ENCODE measurements around the gene GMDS. TPM values are rescaled to one million over a fixed set of nuclear protein-coding genes. Genes with fewer than 3 reads are reported as not detected.

The GMDS gene
- total RNA-seq, 1 donor from 2014 or later: 7.8 TPM

DNA sequence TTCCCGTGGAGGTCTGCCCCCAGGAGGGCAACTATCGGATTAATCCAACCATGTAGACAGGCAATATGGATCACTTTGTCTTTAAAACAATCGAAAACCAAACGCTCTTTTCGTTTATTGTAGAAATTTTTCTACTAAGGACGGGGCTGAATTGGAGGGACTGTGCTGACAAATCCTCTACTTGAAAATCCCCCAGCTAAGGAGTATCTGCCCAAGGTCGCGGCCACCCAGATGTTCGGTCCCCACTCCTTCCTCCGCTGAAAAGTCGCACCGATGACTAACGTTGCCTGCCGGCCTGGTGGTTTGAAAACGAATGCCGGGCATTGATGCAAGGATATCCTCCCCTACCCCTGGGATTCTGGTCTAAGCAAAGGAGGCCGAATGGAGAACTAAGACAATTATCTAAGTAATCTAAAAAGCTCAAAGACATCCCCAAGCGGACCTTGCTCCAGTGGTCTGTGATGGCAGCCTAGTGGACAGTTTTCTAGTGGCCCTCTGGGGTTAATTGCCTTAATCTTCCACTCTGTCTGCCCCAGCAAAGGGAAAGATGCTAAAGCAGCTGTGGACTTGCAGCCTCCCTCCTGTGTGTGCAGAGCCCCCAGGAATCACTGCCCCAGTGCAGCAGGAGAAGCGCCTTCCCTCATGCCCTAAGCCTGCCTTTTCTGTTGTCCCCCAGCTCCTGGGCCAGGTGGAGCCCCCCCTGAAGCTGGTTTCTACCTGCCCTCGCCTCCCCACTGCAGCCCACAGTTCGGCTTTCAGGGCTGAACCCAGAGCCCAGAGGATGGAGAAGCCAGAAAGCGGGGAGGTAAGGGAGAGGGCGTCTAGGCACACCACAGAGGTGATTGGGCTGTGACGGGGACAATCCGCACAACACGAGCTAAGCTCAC is 639.3 kb downstream of the GMDS start:
- Histone ChIP-seq H3K27me3 (ENCODE audit: control insufficient read depth in 3 of 3, insufficient read depth in 3 of 3, low read length in 3 of 3) (peaks cover 78 to 82% (median 78%) of the 10 kb centered on the region in 3 donors), H3K9ac (ENCODE audit: low read depth in 1 of 3, low read length in 3 of 3) (no peak overlapping the region), H3K27ac (ENCODE audit: low read depth, low read length) (no peak overlapping the region), H3K9me3 (ENCODE audit: control insufficient read depth in 3 of 3, low read length in 3 of 3) (no peaks in the 10 kb centered on the region), H3K4me1 (ENCODE audit: control insufficient read depth in 3 of 3, insufficient read depth in 3 of 3, low read length in 3 of 3) (peaks cover 3 to 33% (median 19%) of the 10 kb centered on the region in 3 donors), H3K36me3 (ENCODE audit: control insufficient read depth in 3 of 3, insufficient read depth in 3 of 3, low read length in 3 of 3) (no peaks in the 10 kb centered on the region), H3K4me3 (ENCODE audit: low read length in 3 of 3) (no peak overlapping the region)

DNA sequence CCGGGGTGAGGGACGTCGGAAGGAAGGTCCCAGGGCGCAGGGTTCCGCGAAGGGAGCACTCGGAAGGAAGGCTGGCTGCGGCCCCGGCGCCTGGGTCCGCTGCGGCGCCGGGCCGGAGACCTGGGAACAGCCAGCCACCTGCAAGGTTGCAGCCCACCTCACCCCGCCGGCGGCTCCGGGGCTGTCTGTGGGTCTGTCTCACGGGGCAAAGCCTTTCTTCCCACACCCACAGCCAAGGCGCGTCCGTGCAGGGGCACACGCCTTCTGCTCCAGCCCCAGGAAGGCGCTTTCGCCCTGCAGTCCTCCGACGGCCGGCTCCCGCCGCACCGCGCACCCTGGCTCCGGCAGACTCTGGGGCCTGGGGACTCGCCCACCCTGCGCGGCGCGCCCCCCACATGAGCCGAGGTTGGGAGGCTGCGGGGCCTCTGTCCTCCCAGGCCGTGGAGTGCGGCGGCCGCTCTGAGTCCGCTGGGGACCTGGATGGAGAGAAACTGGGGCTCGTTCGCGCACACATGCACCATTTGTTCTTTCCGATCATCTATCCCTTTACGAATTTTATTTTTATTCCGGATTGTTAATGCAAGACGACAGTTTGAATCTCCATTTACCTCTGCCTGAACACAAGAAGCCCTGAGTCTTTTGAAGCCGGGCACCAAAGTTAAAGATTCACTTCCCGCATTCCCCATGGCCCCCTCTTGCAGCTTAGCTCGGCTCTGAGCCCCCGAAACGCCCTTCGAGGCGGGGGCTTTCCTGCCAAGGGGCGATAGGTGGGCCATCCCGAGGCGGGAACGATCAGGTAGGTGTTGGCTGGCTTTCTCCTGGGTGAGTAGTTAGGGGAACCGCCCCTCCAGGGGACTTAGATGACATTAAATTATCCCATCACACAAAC is 640.2 kb downstream of the GMDS start:
- peak overlapping the region in 2 of 3 donors; percentile 58 to 66 for H3K4me3 ChIP-seq (ENCODE audit: low read length in 3 of 3)
- no peak overlapping the region for H3K27ac ChIP-seq (ENCODE audit: low read depth, low read length)
- peak overlapping the region in 1 of 3 donors; percentile 32 for H3K9ac ChIP-seq (ENCODE audit: low read depth in 1 of 3, low read length in 3 of 3)
- no peaks in the 10 kb centered on the region for H3K36me3 ChIP-seq (ENCODE audit: control insufficient read depth in 3 of 3, insufficient read depth in 3 of 3, low read length in 3 of 3)
- no peaks in the 10 kb centered on the region for H3K9me3 ChIP-seq (ENCODE audit: control insufficient read depth in 3 of 3, low read length in 3 of 3)
- H3K4me1 ChIP-seq (ENCODE audit: control insufficient read depth in 3 of 3, insufficient read depth in 3 of 3, low read length in 3 of 3): peaks cover 3 to 30% (median 16%) of the 10 kb centered on the region in 3 donors
- H3K27me3 ChIP-seq (ENCODE audit: control insufficient read depth in 3 of 3, insufficient read depth in 3 of 3, low read length in 3 of 3): peaks cover 72 to 78% (median 77%) of the 10 kb centered on the region in 3 donors

DNA sequence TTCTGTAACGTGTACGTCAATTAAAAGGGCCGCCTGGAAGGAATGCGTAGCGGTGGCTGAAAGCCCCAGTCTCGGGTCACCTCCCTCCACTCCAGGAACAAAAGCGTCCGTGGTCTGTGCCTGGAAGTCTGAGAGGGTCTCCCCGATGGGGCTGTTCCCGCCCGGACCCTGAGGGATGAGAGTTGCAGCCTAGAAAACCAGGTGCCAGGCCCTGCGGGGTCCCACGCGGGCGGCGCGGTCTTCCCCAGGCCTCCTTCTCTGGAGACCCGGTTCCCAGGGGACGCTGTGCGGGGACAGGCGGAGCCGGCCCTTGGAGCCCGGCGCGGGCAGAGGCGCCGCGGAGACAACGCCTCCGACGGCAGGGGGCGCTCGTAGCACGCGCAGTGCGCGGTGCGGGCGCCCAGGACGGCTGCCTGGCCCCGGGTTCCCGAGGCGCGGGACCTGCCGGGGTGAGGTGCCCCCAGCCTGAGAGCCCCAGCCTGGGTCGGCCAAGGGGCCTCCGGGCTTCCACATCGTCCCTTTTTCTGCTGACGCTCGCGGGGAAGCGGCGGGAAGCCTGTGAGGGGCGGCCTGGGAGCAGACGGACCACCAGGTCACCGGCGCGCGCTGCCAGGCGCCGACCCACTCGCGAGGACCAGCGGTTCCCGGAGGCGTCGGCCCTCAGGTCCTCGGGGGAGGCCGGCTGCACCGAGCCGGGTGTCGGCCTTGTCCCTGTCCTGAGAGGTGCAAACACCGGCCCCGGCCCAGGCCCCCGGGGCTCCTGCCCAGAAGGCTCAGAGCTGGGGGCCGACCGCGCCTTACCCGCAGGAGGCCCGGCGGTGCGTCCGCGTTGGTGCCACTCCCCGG is 641.0 kb downstream of the GMDS start:
- Histone ChIP-seq H3K9ac (ENCODE audit: low read depth in 1 of 3, low read length in 3 of 3) (peak overlapping the region in 2 of 3 donors; percentile 32 to 54), H3K27me3 (ENCODE audit: control insufficient read depth in 3 of 3, insufficient read depth in 3 of 3, low read length in 3 of 3) (peaks cover 72 to 78% (median 77%) of the 10 kb centered on the region in 3 donors), H3K27ac (ENCODE audit: low read depth, low read length) (no peak overlapping the region), H3K4me1 (ENCODE audit: control insufficient read depth in 3 of 3, insufficient read depth in 3 of 3, low read length in 3 of 3) (peaks cover 3 to 30% (median 16%) of the 10 kb centered on the region in 3 donors), H3K4me3 (ENCODE audit: low read length in 3 of 3) (peak overlapping the region; percentile 38 to 66 (median 58)), H3K9me3 (ENCODE audit: control insufficient read depth in 3 of 3, low read length in 3 of 3) (no peaks in the 10 kb centered on the region), H3K36me3 (ENCODE audit: control insufficient read depth in 3 of 3, insufficient read depth in 3 of 3, low read length in 3 of 3) (no peaks in the 10 kb centered on the region)

DNA sequence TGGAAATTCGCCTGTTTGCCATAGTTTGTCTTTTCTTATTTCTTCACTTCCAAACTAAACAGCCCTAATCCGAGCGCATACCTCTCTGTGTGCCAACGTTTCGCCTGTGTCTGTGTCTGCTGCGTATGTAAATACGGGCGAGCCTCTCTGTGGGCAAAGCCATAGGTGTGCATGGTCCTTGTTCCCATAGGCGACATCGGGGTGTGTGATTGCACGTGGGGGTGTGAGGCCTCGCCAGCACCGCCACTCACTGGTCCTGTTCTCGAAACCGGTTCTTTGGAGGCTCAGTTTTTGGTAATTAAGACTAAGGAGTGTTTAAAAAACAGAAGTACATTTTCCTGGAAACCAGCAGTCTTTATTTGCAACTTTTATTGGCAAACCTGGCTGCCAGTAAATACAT is 641.7 kb downstream of the GMDS start:
- H3K9ac ChIP-seq (ENCODE audit: low read depth in 1 of 3, low read length in 3 of 3): peak overlapping the region in 1 of 3 donors; percentile 54
- H3K9me3 ChIP-seq (ENCODE audit: control insufficient read depth in 3 of 3, low read length in 3 of 3): no peaks in the 10 kb centered on the region
- no peak overlapping the region for H3K4me3 ChIP-seq (ENCODE audit: low read length in 3 of 3)
- H3K27ac ChIP-seq (ENCODE audit: low read depth, low read length): no peak overlapping the region
- H3K36me3 ChIP-seq (ENCODE audit: control insufficient read depth in 3 of 3, insufficient read depth in 3 of 3, low read length in 3 of 3): no peaks in the 10 kb centered on the region
- H3K4me1 ChIP-seq (ENCODE audit: control insufficient read depth in 3 of 3, insufficient read depth in 3 of 3, low read length in 3 of 3): peaks cover 3 to 30% (median 15%) of the 10 kb centered on the region in 3 donors
- peaks cover 68 to 73% (median 71%) of the 10 kb centered on the region in 3 donors for H3K27me3 ChIP-seq (ENCODE audit: control insufficient read depth in 3 of 3, insufficient read depth in 3 of 3, low read length in 3 of 3)

DNA sequence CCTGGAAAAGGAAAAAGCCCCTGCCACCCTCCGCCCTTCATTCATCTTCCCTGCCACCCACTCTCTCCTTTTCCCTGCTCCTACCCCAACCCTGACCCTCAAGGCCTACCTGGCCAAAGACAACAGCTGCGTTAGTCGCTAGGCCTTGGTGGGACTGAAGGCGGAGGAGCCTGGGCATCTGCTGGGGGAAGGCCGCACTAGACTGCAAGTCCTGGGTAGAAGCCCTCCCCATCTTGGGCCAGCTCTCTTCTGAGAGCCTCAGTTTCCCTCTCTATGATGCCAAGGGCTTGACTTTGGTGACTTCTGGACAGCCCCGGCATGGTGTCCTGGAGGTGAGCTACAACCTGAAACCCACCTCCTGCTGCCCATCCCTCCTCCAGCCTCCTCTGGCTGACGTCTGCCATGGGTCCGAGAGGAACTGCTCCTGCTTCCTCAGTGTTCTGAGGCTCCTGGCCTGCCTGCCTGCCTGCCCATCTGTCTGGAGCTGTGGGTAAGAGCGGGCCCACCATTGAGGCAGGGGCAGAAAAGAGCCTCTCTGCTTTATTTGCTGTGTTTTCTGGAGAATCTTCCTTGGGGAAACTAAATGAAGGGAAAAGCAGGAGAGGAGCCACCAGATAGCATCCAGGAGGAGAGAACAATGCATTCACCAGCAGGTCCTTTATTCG is 643.2 kb downstream of the GMDS start:
- peaks cover 3 to 17% (median 9%) of the 10 kb centered on the region in 3 donors for H3K4me1 ChIP-seq (ENCODE audit: control insufficient read depth in 3 of 3, insufficient read depth in 3 of 3, low read length in 3 of 3)
- no peaks in the 10 kb centered on the region for H3K9me3 ChIP-seq (ENCODE audit: control insufficient read depth in 3 of 3, low read length in 3 of 3)
- H3K27me3 ChIP-seq (ENCODE audit: control insufficient read depth in 3 of 3, insufficient read depth in 3 of 3, low read length in 3 of 3): peaks cover 52 to 58% (median 57%) of the 10 kb centered on the region in 3 donors
- H3K27ac ChIP-seq (ENCODE audit: low read depth, low read length): no peak overlapping the region
- no peaks in the 10 kb centered on the region for H3K36me3 ChIP-seq (ENCODE audit: control insufficient read depth in 3 of 3, insufficient read depth in 3 of 3, low read length in 3 of 3)
- H3K9ac ChIP-seq (ENCODE audit: low read depth in 1 of 3, low read length in 3 of 3): no peak overlapping the region
- H3K4me3 ChIP-seq (ENCODE audit: low read length in 3 of 3): no peak overlapping the region

DNA sequence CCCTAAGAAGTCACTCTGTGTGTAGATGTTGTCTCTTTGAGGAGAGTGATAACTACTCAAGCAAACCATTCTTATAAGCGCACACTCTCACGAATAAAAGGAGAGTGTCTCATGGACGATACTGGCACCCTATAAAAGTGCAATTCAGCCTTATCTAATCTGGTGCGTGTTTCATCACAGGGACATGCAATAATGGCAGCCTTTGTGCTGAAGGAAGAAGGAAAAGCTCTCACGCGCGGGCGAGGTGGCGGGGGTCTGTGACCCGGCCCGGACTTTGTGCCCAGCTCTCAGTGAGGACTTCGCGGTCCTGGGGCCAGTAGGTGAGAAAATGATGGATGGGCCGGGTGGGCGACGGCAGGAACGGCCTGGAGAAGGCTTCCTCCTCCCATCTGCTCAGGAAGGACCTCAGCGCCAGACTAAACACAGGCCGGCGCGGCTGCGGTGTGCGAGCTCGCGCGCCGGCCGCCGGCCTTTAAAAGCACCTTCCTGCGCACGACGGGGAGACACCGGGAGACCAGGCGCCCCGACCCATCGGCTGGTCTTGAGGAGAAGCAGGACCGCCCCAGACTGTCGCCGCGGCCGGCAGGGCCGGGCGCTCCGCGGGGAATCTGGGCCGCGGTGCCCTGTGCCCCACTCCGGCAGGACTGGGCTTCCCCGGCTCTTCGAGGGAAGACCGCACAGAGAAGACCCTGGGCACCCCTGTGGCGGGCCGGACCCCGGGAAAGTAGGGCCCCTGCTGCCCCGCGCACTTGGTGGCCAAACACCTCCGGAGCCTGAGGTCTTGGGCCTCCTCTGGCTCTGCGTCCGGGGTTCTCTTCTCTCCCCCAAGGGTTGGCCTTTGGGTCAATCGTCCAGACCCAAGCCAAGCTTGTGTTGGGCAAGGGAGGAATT is 644.0 kb downstream of the GMDS start:
- H3K4me3 ChIP-seq (ENCODE audit: low read length in 3 of 3): no peak overlapping the region
- peaks cover 3 to 12% (median 9%) of the 10 kb centered on the region in 3 donors for H3K4me1 ChIP-seq (ENCODE audit: control insufficient read depth in 3 of 3, insufficient read depth in 3 of 3, low read length in 3 of 3)
- no peaks in the 10 kb centered on the region for H3K36me3 ChIP-seq (ENCODE audit: control insufficient read depth in 3 of 3, insufficient read depth in 3 of 3, low read length in 3 of 3)
- no peaks in the 10 kb centered on the region for H3K9me3 ChIP-seq (ENCODE audit: control insufficient read depth in 3 of 3, low read length in 3 of 3)
- H3K9ac ChIP-seq (ENCODE audit: low read depth in 1 of 3, low read length in 3 of 3): no peak overlapping the region
- no peak overlapping the region for H3K27ac ChIP-seq (ENCODE audit: low read depth, low read length)
- peaks cover 44 to 51% (median 49%) of the 10 kb centered on the region in 3 donors for H3K27me3 ChIP-seq (ENCODE audit: control insufficient read depth in 3 of 3, insufficient read depth in 3 of 3, low read length in 3 of 3)

DNA sequence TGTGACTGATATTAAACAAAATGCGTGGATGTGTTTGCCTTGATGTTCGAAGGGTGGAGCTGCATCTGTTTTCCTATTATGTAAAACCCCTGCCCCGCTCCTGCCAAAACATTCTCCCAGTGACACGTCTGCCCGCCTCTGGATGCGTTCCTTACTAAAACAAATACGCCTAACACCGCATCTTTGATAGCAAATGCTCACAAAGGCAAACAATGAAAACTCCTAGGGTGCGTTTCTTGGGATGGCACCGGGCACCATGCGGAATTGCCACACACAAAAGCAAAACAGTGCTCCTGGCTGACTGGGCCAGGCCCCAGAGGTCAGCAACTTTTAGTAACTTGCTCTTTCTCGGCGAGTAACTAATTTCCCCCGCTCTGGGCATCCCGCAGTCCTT is 644.6 kb downstream of the GMDS start:
- H3K36me3 ChIP-seq (ENCODE audit: control insufficient read depth in 3 of 3, insufficient read depth in 3 of 3, low read length in 3 of 3): no peaks in the 10 kb centered on the region
- peaks cover 6 to 17% (median 13%) of the 10 kb centered on the region in 3 donors for H3K4me1 ChIP-seq (ENCODE audit: control insufficient read depth in 3 of 3, insufficient read depth in 3 of 3, low read length in 3 of 3)
- H3K9me3 ChIP-seq (ENCODE audit: control insufficient read depth in 3 of 3, low read length in 3 of 3): no peaks in the 10 kb centered on the region
- no peak overlapping the region for H3K4me3 ChIP-seq (ENCODE audit: low read length in 3 of 3)
- no peak overlapping the region for H3K27ac ChIP-seq (ENCODE audit: low read depth, low read length)
- no peak overlapping the region for H3K9ac ChIP-seq (ENCODE audit: low read depth in 1 of 3, low read length in 3 of 3)
- peaks cover 43 to 49% (median 47%) of the 10 kb centered on the region in 3 donors for H3K27me3 ChIP-seq (ENCODE audit: control insufficient read depth in 3 of 3, insufficient read depth in 3 of 3, low read length in 3 of 3)

DNA sequence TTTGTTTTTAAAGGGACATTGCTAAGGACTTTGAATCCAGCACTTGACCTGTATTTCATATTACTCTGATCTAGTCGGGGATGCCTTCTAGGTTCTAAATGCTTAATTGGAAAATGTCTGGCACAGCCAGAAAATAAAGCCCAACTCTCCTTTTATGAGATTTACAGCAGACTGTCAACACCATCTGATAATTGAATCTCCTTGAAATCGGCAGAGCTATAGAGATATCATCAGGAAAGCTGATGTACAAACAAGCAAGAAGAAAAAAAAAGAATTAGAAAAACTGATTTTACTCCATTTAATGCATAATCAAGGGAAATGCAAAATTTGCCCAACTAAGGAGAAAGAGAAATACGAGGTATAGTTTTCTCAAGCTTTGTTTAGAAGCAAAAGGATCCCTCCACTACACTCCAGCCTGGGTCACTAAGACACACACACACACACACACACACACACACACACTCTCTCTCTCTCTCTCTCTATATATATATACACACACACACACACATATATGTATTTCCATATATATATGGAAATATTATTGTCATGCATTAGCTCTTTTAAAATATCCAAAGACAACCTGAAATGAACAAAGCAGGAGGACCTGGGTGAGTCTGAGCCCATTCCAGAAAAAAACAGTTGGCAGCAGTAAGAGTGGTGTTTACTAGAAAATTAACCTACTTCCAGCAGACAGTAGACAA is 645.2 kb downstream of the GMDS start:
- H3K9me3 ChIP-seq (ENCODE audit: control insufficient read depth in 3 of 3, low read length in 3 of 3): no peaks in the 10 kb centered on the region
- no peak overlapping the region for H3K27ac ChIP-seq (ENCODE audit: low read depth, low read length)
- peaks cover 43 to 49% (median 47%) of the 10 kb centered on the region in 3 donors for H3K27me3 ChIP-seq (ENCODE audit: control insufficient read depth in 3 of 3, insufficient read depth in 3 of 3, low read length in 3 of 3)
- no peak overlapping the region for H3K4me3 ChIP-seq (ENCODE audit: low read length in 3 of 3)
- H3K4me1 ChIP-seq (ENCODE audit: control insufficient read depth in 3 of 3, insufficient read depth in 3 of 3, low read length in 3 of 3): peaks cover 6 to 17% (median 12%) of the 10 kb centered on the region in 3 donors
- H3K36me3 ChIP-seq (ENCODE audit: control insufficient read depth in 3 of 3, insufficient read depth in 3 of 3, low read length in 3 of 3): no peaks in the 10 kb centered on the region
- H3K9ac ChIP-seq (ENCODE audit: low read depth in 1 of 3, low read length in 3 of 3): no peak overlapping the region

Measured in skeletal muscle tissue (tissue), 4 donors.